GM23338 (cell line): ENCODE results near the gene LGI1.

ENCODE experiments used
- EZH2 ChIP-seq: fragments of 200-600 bp; sonication (generic); IDR thresholded peaks from one replicate; pipeline ENCODE4 v1.8.0; 2017; ENCODE audit warnings: antibody characterized with exemption, mild to moderate bottlenecking, low read depth; ENCODE audit not compliant: unreplicated experiment
- EZH2phosphoT487 ChIP-seq: fragments of 200-600 bp; sonication (generic); IDR thresholded peaks from one replicate; pipeline ENCODE4 v1.8.1; 2018; ENCODE audit warnings: antibody characterized with exemption; ENCODE audit not compliant: unreplicated experiment
- POLR2AphosphoS5 ChIP-seq: IDR thresholded peaks from 2 replicates; pipeline ENCODE4 v1.6.1; 2016; ENCODE audit warnings: antibody characterized with exemption, low read depth
- ZNF331 ChIP-seq: fragments of 250-450 bp; sonication (Bioruptor Pico); IDR thresholded peaks from 2 replicates; pipeline ENCODE4 v1.5.0; 2020; ENCODE audit warnings: low read depth, mild to moderate bottlenecking, moderate library complexity
- TF ChIP-seq, protein P1 (sequence below), 2 experiments: fragments of 200-600 bp in 1 of 2; sonication (generic) in 1 of 2; conservative IDR thresholded peaks; 2 replicates each; pipeline versions ENCODE4 v1.5.1 to v1.6.1; 2016 to 2017; ENCODE audit warnings: antibody characterized with exemption in 2 of 2, low read depth in 2 of 2, mild to moderate bottlenecking in 2 of 2, moderate library complexity in 1 of 2
- TF ChIP-seq, protein P2 (sequence below): IDR thresholded peaks from one replicate; pipeline ENCODE4 v1.6.1; 2018; ENCODE audit warnings: antibody characterized with exemption; ENCODE audit not compliant: unreplicated experiment

DNA sequence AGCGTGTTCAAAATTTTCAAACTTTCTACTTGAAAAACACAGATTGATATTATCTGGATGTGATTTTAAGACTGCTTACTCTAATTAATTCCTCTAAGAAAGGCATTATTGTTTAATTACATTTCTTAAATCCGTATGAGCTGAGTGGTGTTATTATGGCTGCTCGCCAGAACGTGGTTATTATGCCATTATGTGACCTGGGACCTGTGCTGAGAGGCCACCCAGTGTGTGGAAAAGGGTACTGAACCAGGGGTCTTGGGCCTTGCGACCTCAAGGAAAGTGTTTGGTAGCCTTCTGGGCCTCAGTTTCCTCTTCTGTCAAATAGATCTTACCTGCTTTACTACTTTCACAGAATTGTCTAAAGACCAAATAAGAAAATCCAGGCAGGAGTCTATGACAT, 15.4 kb downstream of the LGI1 start:
- TF ChIP-seq POLR2AphosphoS5 (no peak), ZNF331 (CRISPR knock-in tag) (no peak), EZH2phosphoT487 (no peak), EZH2 (no peak)
- TF ChIP-seq, protein P1, sequence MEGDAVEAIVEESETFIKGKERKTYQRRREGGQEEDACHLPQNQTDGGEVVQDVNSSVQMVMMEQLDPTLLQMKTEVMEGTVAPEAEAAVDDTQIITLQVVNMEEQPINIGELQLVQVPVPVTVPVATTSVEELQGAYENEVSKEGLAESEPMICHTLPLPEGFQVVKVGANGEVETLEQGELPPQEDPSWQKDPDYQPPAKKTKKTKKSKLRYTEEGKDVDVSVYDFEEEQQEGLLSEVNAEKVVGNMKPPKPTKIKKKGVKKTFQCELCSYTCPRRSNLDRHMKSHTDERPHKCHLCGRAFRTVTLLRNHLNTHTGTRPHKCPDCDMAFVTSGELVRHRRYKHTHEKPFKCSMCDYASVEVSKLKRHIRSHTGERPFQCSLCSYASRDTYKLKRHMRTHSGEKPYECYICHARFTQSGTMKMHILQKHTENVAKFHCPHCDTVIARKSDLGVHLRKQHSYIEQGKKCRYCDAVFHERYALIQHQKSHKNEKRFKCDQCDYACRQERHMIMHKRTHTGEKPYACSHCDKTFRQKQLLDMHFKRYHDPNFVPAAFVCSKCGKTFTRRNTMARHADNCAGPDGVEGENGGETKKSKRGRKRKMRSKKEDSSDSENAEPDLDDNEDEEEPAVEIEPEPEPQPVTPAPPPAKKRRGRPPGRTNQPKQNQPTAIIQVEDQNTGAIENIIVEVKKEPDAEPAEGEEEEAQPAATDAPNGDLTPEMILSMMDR (conservative IDR thresholded peaks at IDR 0.05; ENCODE audit: low read depth in 2 of 2), result no peak
- TF ChIP-seq, protein P2, sequence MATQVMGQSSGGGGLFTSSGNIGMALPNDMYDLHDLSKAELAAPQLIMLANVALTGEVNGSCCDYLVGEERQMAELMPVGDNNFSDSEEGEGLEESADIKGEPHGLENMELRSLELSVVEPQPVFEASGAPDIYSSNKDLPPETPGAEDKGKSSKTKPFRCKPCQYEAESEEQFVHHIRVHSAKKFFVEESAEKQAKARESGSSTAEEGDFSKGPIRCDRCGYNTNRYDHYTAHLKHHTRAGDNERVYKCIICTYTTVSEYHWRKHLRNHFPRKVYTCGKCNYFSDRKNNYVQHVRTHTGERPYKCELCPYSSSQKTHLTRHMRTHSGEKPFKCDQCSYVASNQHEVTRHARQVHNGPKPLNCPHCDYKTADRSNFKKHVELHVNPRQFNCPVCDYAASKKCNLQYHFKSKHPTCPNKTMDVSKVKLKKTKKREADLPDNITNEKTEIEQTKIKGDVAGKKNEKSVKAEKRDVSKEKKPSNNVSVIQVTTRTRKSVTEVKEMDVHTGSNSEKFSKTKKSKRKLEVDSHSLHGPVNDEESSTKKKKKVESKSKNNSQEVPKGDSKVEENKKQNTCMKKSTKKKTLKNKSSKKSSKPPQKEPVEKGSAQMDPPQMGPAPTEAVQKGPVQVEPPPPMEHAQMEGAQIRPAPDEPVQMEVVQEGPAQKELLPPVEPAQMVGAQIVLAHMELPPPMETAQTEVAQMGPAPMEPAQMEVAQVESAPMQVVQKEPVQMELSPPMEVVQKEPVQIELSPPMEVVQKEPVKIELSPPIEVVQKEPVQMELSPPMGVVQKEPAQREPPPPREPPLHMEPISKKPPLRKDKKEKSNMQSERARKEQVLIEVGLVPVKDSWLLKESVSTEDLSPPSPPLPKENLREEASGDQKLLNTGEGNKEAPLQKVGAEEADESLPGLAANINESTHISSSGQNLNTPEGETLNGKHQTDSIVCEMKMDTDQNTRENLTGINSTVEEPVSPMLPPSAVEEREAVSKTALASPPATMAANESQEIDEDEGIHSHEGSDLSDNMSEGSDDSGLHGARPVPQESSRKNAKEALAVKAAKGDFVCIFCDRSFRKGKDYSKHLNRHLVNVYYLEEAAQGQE, result no peak
